HG03558 (cell line): ENCODE measurements around the gene PARVB.

Source experiments
- ATAC-seq: cut with Tn5 transposase; IDR thresholded peaks from one replicate; pipeline ENCODE4 v1.9.1; 2021; ENCODE audit warnings: moderate number of reproducible peaks; ENCODE audit not compliant: unreplicated experiment; ENCODE audit errors: extremely low read depth

The PARVB gene

DNA sequence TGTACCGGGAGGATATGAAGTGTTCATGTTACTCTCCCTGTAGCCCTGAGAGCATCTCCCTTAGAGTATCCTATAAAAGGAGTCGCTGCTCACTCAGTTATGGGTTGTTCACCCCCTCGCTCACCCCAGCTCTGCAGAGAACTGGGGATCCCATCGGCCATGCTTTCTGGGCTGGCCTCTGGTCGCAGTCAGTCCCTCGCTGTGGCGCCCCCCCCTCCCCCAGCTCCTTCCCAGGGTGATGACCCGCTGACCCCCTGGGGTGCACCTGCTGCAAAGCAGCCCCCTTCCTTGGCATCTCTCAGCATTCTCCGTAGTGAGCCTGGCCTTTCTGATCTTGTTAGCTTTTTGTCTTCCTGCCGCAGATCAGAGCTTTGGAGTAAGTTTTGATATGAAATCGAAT, 146.4 kb downstream of the PARVB start:
- no peak for ATAC-seq

DNA sequence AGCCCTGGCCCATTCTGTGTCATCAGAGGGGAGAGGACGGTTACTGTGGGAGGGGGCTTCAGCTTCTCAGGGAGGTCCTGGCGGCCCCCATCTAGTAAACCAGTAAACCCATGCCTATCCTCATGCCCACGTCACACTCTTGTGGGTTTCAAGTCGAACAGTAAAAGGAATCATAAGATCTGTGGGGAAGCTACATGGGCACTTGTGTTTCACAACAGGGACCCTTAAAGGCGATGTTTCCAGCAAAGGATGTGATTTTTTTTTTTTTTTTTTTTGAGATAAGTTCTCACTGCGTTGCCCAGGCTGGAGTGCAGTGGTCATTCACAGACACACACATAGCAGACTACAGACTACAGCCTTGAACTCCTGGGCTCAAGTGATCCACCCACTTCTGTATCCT, 147.5 kb downstream of the PARVB start:
- ATAC-seq: no peak

DNA sequence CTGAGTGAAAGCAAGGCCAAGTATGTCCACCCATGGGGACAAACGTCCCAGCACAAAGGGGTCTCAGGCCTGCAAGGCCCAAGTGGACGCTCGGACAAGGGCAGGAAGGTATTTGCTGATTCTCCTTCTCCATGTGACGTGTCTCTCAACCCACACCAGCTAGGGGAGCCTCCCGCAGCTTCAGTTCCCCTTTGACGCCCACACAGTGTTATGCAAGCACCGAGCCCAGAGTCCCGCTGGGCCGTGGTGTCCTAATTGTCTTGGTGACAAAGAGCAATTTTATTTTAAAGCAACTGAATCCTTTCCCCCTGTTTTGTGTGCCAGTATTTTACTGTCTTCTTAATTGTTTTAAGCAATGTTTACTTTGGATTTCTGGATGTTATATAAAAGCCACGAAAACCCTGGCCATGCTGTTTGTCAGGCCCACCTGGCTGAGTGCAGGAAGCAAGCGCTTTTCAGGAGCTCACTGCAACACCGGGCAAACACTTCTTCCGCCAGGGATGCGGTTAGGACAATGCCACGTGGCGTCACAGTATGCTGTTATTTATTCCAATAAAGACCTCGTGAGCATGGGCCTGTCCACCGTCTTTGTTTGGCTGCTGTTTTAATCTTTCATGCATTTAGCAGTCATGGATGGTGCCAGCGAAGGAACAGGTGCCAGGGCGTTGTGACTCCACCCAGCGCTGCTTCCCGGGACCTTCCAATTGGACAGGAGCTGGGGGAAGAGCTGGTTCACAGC, 148.4 kb downstream of the PARVB start:
- no peak for ATAC-seq

DNA sequence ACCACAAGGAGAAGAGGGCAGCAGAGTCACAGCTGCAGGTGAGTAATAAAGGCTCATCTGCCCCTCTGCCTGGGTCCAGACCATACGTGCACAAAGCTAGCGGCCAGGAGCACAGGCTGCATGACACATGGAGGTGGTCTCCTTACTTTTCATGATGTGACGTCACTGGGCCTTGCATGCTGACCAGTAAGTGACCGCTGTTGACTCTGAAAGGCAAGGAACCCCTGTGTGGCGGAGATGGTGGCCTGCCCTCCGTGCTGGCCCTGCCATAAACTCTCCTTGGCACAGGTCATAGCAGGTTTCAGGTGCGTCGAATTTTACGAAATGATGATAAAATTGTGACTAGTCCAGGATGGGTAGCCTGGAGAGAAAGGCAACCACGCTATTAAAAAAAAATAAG, 149.1 kb downstream of the PARVB start:
- ATAC-seq: no peak

DNA sequence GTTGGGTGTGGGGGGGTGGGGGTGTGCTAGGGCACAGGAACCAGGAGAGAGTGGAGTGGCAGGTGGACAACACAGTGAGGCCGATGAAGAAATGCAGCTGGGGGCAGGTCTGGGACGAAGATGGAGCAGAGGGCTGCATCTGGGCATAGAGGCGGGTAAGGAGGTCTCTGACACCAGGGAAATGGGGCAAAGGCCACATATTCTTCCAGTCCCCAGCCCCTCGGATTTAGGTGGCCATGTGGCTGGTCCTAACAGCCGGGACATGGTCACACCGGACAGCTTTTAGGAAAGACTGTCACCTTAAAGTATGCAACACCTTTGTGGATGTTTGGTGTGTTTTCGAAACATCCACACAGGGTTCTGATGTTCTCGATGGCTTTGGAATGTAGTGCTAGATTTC, 151.6 kb downstream of the PARVB start:
- no peak for ATAC-seq

DNA sequence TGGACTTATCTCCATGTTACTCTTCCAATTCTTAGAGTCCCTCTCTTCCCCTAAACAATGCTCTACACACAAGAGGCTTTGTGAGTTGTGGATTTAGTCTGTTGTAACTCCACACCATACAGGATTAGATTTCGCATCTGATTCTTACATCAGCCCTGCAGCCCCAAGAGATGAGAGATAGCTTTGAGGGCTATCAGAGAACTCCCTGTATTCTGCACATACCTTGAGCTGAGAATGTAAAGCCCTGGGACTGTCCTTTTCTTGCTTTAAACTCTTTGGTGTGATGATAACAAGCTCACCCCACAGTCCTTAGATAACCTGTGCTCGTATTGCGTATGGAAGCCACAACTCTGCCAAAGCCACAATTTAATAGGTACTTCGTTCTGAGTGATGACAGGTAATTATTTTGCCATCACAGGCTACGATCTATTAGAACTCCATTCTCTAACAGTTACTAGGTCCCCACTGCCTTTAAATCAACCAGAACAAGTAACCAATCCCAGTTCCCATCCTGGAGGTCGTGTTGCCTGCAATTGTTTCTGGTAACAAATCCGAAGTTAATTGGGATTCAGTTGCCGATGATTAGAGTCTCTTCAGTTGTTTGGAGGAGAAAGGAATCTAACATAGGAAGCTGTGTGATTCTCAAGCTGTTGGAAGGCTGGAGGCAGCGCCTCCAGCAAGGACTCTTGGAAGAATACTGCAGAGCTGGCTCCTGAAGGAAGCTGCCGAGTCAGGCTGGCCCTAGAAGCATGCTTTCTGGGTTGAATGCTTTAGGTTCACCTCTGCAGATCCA, 155.3 kb downstream of the PARVB start:
- no peak for ATAC-seq

DNA sequence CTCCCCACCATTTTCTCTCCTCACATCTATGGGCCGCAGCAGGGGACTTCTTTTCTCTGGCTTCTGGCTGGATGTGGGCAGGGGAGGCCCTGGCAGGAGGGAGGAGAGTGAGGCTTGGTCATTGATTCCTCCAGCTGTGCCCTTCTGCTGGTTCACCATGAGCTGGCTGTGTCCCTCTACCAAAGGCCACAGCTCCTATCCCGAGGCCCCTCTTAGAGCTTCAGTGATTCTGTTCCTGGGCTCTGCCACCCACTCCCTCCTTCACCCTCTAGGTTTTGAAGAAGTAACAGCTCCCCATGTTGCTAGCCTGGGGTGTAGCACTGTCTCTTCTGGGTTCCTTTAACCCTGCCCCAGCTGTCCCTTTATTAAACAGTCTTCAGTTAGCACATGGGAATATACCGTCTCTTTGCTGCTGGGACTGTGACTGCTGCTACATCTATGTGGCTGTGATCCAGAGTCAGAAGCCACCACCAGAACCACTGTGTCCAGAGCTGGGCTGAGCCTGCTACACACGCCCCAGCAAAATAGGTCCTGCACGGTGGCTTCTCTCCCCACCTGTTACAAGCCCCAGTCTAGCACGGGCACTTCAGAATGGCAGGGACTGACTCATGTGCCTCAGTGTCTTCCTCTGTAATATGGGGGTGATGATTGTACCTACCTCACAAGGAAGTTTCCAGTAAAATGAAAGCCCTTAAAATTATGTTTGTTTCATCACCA, 156.0 kb downstream of the PARVB start:
- ATAC-seq: no peak

DNA sequence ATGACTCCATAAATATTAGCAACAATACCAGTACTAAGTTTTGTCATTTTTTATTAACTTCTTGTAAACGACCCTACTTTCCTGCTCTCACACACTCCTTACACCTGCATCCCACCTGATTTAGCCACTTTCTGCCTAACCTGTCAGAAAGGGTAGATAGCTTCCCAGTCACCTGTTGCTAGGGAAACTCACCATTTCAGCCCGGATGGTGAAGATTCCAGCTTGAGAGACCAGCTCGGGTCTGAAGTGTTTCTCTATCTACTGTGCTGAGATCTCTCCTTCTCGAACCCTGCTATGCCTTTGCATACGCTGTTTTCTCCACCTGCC, 156.6 kb downstream of the PARVB start, which contains the start of gene PARVG:
Gene PARVG (plus strand): TSS at position 220 of the 327 bp plus-strand sequence. CDS start 2,405 bp downstream, outside the sequence.
- ATAC-seq: no peak

DNA sequence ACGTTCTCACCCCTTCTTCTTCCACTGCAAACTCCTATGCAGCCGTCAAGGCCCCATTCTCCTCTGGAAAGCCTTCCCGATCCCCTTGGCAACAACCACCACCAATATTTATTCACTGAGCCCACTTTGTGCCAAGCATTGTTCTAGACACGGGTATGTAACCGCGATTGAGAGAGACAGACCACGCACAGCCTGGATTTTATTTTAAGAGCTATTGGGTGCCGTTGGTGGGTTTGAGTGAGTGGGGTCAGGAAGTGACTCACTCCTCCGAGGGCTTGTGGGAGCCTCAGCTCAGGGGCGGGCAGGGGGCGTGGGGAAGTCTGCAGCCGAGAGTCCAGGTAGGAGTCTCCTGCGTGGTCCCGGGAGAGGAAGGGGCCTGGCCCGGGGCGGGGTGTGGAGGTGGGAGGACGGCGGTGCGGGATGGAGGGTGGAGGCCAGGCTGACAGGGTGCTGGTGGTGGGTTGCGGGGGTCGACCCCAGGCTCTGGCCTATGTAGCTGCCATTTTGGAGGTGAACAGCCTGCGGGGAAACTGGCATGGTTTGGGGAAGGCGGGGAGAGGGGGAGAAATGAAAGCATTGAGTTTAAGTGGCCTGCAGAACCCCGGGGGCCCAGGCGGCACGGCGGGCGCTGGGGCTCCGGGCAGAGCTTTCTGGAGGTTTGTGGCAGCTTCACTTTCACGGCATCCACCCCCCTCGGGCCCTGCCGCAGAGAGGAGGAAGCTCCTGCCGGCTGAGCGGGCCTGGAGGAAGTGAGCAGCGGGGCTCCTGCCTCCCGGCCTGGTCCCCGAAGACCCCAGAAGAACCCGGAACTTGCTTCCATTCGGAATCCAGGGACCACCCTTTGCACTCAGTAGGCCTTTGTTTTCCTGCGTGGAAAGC, 157.2 kb downstream of the PARVB start:
- ATAC-seq: no peak

DNA sequence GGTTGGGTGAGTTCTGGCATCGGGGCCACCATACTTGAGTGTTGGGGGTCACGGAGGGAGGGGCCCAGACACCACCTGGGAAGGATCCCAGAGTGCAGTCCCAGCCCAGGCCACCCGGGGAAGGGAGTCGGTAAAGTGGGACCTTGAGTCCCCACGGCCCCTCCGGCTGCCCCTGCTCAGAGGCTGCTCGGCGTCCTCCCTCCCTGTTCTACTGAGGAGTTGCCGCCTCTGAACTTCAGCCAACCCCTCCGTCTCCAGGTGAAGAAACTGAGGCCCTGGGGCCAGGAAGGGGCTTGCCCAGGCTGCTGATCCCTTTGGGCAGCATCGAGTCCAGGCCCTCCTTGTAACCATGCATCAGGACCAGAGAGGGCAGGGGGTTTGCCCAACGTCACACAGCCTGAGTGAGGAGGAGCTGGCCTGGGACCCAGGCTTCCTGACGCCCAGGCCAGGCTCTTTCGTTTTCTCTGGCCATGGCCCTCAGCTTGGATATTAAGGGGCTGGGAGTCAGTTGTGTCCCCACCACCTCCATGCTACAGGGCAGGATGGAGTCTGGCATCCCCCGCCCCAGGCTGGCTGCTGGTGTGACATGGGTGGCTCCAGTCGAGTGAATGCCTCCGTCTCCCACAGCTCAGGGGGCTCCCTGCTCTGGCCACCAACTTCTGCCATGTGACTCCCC, 157.9 kb downstream of the PARVB start:
- ATAC-seq: no peak

DNA sequence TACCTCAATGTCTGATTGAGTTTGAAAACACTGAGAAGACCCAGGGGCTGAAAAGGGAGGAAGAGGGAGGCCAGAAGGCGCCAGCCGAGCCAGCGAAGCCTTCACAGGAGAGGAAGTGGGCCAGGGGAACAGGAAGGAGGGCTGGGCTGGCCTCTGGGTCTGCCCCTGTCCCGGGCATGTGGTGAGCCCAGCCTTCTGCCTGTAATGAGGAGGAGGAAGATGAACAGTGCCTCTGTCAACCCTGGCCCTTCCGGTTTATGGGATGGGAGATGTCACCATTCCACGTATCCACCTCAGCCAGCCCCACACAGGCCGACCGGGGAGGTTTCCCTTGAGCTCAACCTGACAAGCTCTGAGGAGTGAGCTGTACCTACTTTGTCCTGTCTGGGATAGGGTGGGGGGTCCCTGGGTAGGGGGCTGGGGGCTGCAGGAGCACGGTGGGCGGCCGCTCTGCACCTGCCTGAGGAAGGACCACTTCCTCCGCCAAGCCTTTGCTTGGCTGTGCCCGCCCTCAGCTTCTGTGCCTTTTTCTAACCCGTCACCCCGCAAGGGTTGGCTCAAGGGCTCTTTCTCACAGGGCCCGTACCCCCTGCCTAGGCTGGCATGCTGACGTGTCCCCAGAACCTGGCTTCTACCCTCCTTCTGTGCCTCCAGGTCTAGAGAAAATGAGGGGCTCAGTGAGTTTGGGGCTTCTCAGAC, 158.6 kb downstream of the PARVB start:
- no peak for ATAC-seq

DNA sequence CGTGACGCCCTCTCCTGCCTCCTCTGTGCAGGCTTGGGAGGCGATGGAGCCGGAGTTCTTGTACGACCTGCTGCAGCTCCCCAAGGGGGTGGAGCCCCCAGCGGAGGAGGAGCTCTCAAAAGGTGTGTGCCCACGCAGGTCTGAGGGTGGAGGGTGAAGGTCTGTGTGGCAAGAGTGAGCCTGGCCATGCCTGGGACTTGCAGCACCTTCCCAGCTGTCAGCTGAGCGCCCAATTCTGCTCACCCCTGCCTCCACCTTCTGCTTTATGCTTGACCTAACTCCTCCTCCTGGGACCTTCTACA, 159.1 kb downstream of the PARVB start:
- ATAC-seq: no peak

DNA sequence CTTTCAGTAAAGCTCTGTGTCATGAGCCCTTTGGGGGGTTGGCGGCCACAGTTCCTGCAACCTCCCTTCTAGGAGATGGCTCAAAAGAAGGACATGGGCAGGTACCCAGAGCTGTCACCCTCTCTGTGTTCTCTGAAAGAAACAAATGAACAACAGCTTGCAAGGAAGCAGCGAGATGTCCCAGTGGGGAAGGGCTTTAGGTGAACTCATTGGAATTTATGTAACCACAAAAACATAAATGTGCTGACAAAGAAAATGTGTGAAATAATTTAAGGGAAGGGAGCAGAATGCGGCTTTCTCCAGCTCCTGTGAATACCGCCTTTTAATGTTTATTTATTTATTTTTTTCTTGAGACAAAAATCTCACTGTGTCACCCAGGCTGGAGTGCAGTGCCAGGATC, 159.9 kb downstream of the PARVB start:
- ATAC-seq: no peak

DNA sequence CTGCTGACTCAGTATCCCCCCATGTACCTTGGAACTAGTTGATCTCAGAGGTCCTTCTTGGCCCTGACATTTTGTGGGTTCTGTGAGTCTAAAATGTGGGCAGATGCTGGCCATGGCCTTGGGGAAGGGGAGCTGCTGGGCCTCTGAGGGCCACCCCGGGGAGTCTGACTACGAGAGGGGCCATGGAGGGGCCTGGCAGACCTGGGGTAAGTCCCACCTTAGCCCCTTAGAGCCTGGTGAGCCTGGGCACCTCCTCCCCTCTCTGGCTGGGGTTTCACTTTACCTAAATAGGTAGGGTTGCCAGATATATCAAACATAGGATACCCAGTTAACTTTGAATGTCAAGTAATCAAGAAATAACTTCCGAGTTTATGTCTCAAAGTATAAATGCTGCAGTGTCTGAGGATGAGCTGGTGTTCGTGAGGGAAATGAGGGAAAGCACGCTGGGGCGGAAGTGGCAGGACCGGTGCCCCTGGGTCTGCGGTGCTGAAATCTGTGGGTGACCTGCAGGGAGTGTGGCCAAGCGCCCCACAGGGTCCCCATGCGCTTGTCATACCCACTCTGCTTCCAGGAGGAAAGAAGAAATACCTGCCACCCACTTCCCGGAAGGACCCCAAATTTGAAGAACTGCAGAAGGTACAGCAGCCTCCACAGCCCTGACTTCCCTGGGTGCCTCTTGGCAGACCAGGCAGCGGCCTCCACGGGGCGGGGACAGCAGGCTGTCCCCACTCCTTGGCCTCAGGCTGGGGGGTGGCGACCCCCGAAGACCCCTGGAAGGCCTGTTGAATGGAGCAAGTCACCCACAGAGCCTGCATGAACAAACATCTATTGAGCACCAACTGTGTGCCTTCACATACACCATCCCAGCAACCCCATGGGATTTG, 161.4 kb downstream of the PARVB start:
- ATAC-seq: no peak

DNA sequence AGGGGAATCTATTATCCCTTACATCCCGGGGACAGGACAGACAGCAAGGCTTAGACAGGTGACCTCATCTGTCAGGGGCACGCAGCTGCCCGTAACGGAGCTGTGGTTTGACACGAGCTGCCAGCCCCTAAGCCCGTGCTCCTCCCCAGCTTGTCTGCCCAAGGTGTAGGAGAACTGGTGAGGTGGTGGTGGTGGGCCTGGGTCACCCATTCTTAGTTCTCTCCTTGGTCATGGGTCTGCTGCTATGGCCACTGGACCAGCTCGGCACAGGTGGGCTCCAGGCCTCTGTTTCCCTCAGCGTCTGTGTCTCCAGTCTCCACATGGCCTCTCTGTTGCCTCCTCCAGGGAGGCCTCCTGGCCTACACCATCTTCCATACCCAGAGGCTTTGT, 162.0 kb downstream of the PARVB start:
- ATAC-seq: no peak

DNA sequence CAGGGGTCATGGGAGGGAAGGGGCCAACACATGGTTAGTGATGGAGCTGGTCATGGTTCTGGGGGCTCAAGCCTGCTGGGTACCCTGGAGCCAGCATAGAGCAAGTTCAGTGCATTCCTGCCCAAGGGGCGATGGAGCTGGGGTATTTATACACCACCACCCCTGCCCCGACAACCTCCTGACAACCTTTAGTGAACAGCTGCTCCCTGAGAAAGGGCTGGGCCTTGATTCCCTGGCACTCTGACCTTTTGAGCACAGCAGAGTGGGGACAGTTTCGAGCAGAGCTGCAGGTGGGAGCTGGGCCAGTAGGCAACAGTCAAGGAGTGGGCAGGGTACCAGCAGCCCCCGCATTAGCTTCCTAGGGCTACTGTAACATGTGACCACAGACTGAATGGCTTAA, 162.6 kb downstream of the PARVB start:
- ATAC-seq: no peak

DNA sequence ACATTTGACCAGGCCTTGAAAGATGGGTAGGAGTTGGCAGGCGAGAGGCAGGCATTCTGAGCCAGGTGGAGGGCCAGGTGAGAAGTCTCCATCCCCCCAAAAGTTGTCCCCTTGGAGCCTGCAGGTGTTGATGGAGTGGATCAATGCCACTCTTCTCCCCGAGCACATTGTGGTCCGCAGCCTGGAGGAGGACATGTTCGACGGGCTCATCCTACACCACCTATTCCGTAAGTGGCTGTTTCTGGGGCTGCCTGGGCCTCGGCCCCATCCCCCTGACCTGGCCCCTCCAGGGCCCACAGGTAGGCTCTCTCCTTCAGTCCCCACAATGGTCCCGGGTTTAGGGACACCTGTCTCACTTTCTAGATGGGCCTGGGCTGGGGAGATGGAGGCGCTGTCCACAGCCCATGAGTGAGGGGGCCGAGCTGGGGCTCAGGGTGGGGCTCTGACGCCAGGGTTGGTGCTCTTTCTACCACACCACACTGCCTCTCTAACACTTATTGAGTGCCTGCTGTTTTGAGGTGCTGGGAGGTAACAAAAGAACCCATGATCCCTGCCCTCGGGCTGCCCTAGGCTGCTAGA, 163.6 kb downstream of the PARVB start:
- ATAC-seq: no peak

DNA sequence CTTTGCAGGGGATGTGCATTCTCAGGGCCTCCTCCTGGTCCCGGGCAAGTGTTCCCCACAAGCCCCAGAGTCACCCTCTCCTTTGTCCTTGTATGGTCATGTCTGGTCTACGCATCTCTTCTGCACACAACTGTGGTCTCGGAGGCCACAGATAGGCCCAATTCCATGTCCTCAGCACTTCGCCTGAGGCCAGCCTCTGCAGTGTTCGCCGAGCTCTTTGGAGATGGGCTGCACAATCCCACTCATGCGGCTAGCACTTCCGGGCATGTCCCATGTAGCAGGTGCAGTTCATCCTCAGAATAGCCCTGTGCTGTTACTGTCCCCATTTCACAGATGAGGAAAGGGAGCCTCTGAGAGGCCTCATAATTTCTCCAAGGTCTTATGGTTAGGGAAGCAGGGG, 164.2 kb downstream of the PARVB start:
- ATAC-seq: no peak
